Activated CD4-positive, alpha-beta T cell treated with anti-CD3 and anti-CD28 coated beads for 36 hours (primary cell): ENCODE measurements around the gene CACNA1C. TPM values are rescaled to one million over a fixed set of nuclear protein-coding genes. Genes with fewer than 3 reads are reported as not detected.

Experiments
- ATAC-seq: fragments of 200-7000 bp; cut with Tn5 transposase; one replicate; pipeline ENCODE4 v1.10.0; 2021; ENCODE audit warnings: mild to moderate bottlenecking, moderate library complexity
- CTCF ChIA-PET: fragments of 350-600 bp; sonication (Branson Sonifier 250); formaldehyde crosslinking; loops from one replicate; lab custom pipeline; 2021; ENCODE audit warnings: antibody characterized with exemption; lab: Charles Lee
- POLR2A ChIA-PET: fragments of 350-600 bp; sonication (Branson Sonifier 250); formaldehyde crosslinking; loops from one replicate; lab custom pipeline; 2021; ENCODE audit warnings: antibody characterized with exemption, inconsistent platforms; lab: Charles Lee
- DNase-seq: peaks from one replicate; pipeline ENCODE4 v3.0.0-alpha.2; 2020
- H3K27ac Mint-ChIP-seq: one replicate; pipeline ENCODE4 v1.8.0; 2021; ENCODE audit warnings: mixed read lengths
- H3K27me3 Mint-ChIP-seq: one replicate; pipeline ENCODE4 v1.8.0; 2021; ENCODE audit warnings: mixed read lengths
- H3K36me3 Mint-ChIP-seq: one replicate; pipeline ENCODE4 v1.8.0; 2021; ENCODE audit warnings: low read depth, mixed read lengths
- H3K4me1 Mint-ChIP-seq: one replicate; pipeline ENCODE4 v1.8.0; 2021; ENCODE audit warnings: mixed read lengths
- H3K4me3 Mint-ChIP-seq: one replicate; pipeline ENCODE4 v1.8.0; 2021; ENCODE audit warnings: mild to moderate bottlenecking, moderate library complexity, mixed read lengths
- H3K9me3 Mint-ChIP-seq: one replicate; pipeline ENCODE4 v1.8.0; 2021; ENCODE audit warnings: low read depth, mixed read lengths
- intact Hi-C, 2 experiments: fragments of 100-400 bp; cut with DNase I in 1 of 2; cut with micrococcal nuclease in 1 of 2; formaldehyde crosslinking; loops; one replicate each; pipeline versions ENCODE4 v1.14.2 to v1.15.1; 2022 to 2024; cut with DNase I, micrococcal nuclease
- total RNA-seq, 2 experiments: library from RNA; stranded (reverse); gene quantifications; one replicate each; pipeline ENCODE4 v1.2.3, GENCODE V29; 2021

Gene CACNA1C
- total RNA-seq, 2 experiments from 2014 or later: 0.11 TPM

- peaks cover 21% of the 10 kb centered on the region for H3K27me3 Mint-ChIP-seq
- no peak for ATAC-seq
Measured at GRCh38 chr12:2323532-2324255, 270.9 kb downstream of the CACNA1C start.

GRCh38 chr12:2324387-2324786 is 271.6 kb downstream of the CACNA1C start:
- no peaks in the 10 kb centered on the region for H3K36me3 Mint-ChIP-seq
- intact Hi-C loops: no loop called here
- H3K9me3 Mint-ChIP-seq: no peaks in the 10 kb centered on the region
- DNase-seq (no peak), ATAC-seq (no peak)
- CTCF ChIA-PET: interaction anchor here (1.0 kb wide), 1 partner anchor 71 kb away, joined by 3 read pairs; no protein-coding TSS in a partner anchor
- H3K4me3 Mint-ChIP-seq: no peak overlapping the region
- H3K4me1 Mint-ChIP-seq: no peaks in the 10 kb centered on the region
- POLR2A ChIA-PET: no interaction called here
- no peak overlapping the region for H3K27ac Mint-ChIP-seq
- peaks cover 21% of the 10 kb centered on the region for H3K27me3 Mint-ChIP-seq

More at GRCh38 chr12:2323532-2324255, 270.9 kb downstream of the CACNA1C start:
- no peak overlapping the region for H3K27ac Mint-ChIP-seq
- DNase-seq: no peak
- intact Hi-C loops: no loop called here
- ChIA-PET POLR2A (interaction anchor here (0.6 kb wide), 1 partner anchor 26 kb away, joined by 3 read pairs; no protein-coding TSS in a partner anchor), CTCF (no interaction called here)
- H3K4me3 Mint-ChIP-seq: no peak overlapping the region
- no peaks in the 10 kb centered on the region for H3K4me1 Mint-ChIP-seq
- no peaks in the 10 kb centered on the region for H3K36me3 Mint-ChIP-seq
- H3K9me3 Mint-ChIP-seq: no peaks in the 10 kb centered on the region

GRCh38 chr12:2325519-2325918 is 272.7 kb downstream of the CACNA1C start:
- ATAC-seq: no peak

GRCh38 chr12:2326470-2326869 is 273.7 kb downstream of the CACNA1C start:
- H3K27me3 Mint-ChIP-seq: peaks cover 19% of the 10 kb centered on the region
- H3K27ac Mint-ChIP-seq: no peak overlapping the region
- DNase-seq: no peak
- H3K9me3 Mint-ChIP-seq: no peaks in the 10 kb centered on the region
- no peak overlapping the region for H3K4me3 Mint-ChIP-seq
- H3K36me3 Mint-ChIP-seq: no peaks in the 10 kb centered on the region
- ChIA-PET POLR2A (no interaction called here), CTCF (interaction anchor here (0.7 to 0.9 kb wide), 3 partner anchors 36 to 817 kb away, joined by 3 read pairs; no protein-coding TSS in a partner anchor)
- intact Hi-C loops: no loop called here
- H3K4me1 Mint-ChIP-seq: no peaks in the 10 kb centered on the region
- ATAC-seq: no peak

More at GRCh38 chr12:2325519-2325918, 272.7 kb downstream of the CACNA1C start:
- ChIA-PET POLR2A (no interaction called here), CTCF (no interaction called here)
- Mint-ChIP-seq H3K27me3 (peaks cover 23% of the 10 kb centered on the region), H3K9me3 (no peaks in the 10 kb centered on the region), H3K36me3 (no peaks in the 10 kb centered on the region), H3K4me3 (no peak overlapping the region), H3K4me1 (no peaks in the 10 kb centered on the region), H3K27ac (no peak overlapping the region)
- no peak for DNase-seq
- intact Hi-C loops: no loop called here

DNA sequence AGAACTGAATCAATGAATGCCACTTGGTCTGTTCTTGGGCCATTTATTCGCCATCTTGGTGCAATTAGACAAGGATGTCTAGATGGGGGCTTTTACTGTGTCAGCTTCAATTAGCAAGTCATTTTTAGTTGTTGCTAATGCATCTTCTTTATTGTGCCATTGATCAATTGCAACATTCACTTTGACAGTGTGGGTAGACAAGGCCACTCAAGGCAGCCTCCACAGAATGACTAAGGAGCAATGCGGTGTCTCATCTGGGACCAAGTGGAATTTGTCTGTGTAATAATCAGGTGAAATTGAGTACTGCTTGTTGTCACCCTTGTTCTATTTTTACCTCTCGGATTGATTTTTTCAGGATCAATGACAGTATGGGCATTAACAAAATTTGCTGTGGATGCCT is 275.9 kb downstream of the CACNA1C start:
- intact Hi-C loops: no loop called here
- Mint-ChIP-seq H3K4me1 (no peaks in the 10 kb centered on the region), H3K27ac (no peak overlapping the region), H3K36me3 (no peaks in the 10 kb centered on the region), H3K9me3 (no peaks in the 10 kb centered on the region), H3K27me3 (peaks cover 7% of the 10 kb centered on the region), H3K4me3 (no peak overlapping the region)
- ChIA-PET POLR2A (no interaction called here), CTCF (no interaction called here)
- DNase-seq (no peak), ATAC-seq (no peak)

- Mint-ChIP-seq H3K4me3 (no peak overlapping the region), H3K27me3 (peaks cover 5% of the 10 kb centered on the region), H3K27ac (no peak overlapping the region), H3K36me3 (no peaks in the 10 kb centered on the region), H3K9me3 (no peaks in the 10 kb centered on the region), H3K4me1 (no peaks in the 10 kb centered on the region)
- ChIA-PET CTCF (no interaction called here), POLR2A (no interaction called here)
- intact Hi-C loops: no loop called here
- ATAC-seq: no peak
- DNase-seq: no peak
Measured at GRCh38 chr12:2329661-2330210, 276.9 kb downstream of the CACNA1C start.

DNA sequence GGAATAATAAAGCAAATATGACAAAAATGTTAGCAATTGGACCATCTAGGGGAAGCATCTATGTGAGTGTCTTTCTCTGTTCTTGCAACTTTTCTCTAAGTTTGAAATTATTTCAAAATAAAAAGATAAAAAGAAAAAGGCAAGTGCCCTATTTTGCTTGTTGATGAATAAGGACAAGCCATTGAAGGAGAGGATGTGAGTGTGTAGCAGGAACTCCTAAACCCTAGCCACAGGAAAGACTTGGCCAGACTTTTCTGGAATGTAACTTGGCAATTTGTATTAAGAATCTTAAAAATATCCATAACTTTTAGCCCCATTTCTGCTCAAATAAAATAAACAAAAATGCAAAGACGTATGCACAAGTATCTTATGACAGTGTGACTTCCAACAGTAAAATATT is 279.4 kb downstream of the CACNA1C start:
- Mint-ChIP-seq H3K27me3 (peaks cover 7% of the 10 kb centered on the region), H3K9me3 (no peaks in the 10 kb centered on the region), H3K27ac (no peak overlapping the region), H3K4me1 (peaks cover 5% of the 10 kb centered on the region), H3K36me3 (no peaks in the 10 kb centered on the region), H3K4me3 (no peak overlapping the region)
- POLR2A ChIA-PET: no interaction called here
- ATAC-seq: no peak
- CTCF ChIA-PET: no interaction called here
- DNase-seq: no peak
- intact Hi-C loops: no loop called here

DNA sequence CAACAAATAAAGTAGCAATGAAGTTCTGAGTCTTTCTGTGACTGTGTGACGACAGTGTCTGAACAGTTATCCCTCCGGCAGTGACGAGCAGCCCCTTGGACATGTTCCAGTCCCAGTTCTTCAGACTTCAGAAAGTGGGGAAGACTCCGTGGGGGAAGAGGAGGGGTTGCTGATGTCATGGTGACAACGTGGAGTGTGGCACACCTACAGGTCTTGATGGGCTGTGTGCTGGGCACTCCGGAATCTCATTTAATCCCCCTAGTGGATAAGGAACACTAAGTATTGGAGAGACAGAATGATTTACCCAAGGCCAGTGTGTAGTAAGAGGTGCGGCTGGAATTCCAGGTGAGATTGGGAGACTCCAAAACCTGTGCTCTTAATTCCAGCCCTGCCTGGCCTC is 280.2 kb downstream of the CACNA1C start:
- no peak overlapping the region for H3K4me3 Mint-ChIP-seq
- ATAC-seq: no peak
- no peak overlapping the region for H3K27ac Mint-ChIP-seq
- peaks cover 8% of the 10 kb centered on the region for H3K27me3 Mint-ChIP-seq
- ChIA-PET POLR2A (no interaction called here), CTCF (no interaction called here)
- no peaks in the 10 kb centered on the region for H3K36me3 Mint-ChIP-seq
- peaks cover 5% of the 10 kb centered on the region for H3K4me1 Mint-ChIP-seq
- DNase-seq: no peak
- no peaks in the 10 kb centered on the region for H3K9me3 Mint-ChIP-seq
- intact Hi-C loops: no loop called here

DNA sequence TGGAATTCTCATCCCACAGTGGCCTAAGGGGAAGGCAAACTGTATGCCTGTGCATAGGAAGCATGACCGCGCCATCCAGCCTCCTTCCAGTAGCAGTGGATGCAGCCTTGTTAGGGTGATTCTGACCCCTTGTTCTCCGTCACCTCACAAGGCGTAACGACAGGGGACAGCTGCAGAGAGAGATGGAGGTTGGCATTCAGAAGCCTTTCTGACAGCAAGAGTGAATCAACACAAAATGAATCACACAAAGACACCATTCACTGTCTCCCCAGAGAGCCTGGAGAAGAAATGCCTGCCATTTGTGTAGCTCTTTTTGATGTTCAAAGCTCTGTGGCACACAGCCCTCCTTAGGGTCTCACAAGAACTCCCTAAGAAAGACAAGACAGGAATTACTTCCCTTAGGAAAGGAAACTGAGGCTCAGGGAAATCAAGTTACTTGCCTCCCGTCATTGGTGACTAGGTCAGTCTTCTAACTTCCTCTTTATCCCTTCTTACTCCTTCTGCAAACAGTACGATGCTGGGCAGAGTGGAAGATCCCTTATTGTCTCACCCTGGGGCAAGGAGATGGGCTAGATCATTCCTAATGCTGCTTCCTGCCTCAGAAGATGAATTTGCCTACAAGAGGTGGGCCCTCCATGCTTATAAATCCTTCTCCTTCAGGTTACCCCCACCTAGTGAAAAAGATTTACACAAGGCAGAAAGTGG is 280.9 kb downstream of the CACNA1C start:
- intact Hi-C loops: no loop called here
- Mint-ChIP-seq H3K27ac (no peak overlapping the region), H3K9me3 (no peaks in the 10 kb centered on the region), H3K4me3 (no peak overlapping the region), H3K27me3 (peaks cover 9% of the 10 kb centered on the region), H3K4me1 (peaks cover 5% of the 10 kb centered on the region), H3K36me3 (no peaks in the 10 kb centered on the region)
- ATAC-seq (no peak), DNase-seq (no peak)
- POLR2A ChIA-PET: no interaction called here
- CTCF ChIA-PET: no interaction called here

DNA sequence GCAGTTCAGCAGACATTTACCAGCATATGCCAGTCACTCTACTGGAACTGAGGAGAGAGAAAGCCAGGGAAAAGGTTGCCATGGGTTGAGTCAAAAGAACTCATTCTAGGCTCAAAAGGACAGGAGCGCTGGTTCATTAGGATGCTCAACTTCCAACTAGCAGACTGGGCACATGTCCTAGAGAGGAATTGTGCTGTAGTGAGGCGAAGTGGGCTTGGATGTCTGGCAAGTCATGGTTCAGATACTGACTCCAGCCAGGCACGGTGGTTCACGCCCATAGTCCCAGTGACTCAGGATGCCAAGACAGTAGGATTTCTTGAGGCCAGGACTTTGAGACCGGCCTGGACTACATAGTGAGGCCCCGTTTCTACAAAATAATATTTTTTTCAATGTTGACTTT is 281.5 kb downstream of the CACNA1C start:
- ChIA-PET POLR2A (no interaction called here), CTCF (no interaction called here)
- peaks cover 9% of the 10 kb centered on the region for H3K27me3 Mint-ChIP-seq
- H3K9me3 Mint-ChIP-seq: no peaks in the 10 kb centered on the region
- peaks cover 5% of the 10 kb centered on the region for H3K4me1 Mint-ChIP-seq
- ATAC-seq (no peak), DNase-seq (no peak)
- no peaks in the 10 kb centered on the region for H3K36me3 Mint-ChIP-seq
- H3K27ac Mint-ChIP-seq: no peak overlapping the region
- intact Hi-C loops: no loop called here
- H3K4me3 Mint-ChIP-seq: no peak overlapping the region

- DNase-seq: no peak
- H3K4me1 Mint-ChIP-seq: peaks cover 5% of the 10 kb centered on the region
- ChIA-PET CTCF (no interaction called here), POLR2A (no interaction called here)
- no peak overlapping the region for H3K27ac Mint-ChIP-seq
- no peaks in the 10 kb centered on the region for H3K9me3 Mint-ChIP-seq
- intact Hi-C loops: no loop called here
- H3K27me3 Mint-ChIP-seq: peaks cover 7% of the 10 kb centered on the region
- no peak for ATAC-seq
- H3K4me3 Mint-ChIP-seq: no peak overlapping the region
- no peaks in the 10 kb centered on the region for H3K36me3 Mint-ChIP-seq
Measured at GRCh38 chr12:2334689-2335088, 281.9 kb downstream of the CACNA1C start.

GRCh38 chr12:2335109-2335508 is 282.3 kb downstream of the CACNA1C start:
- no peak overlapping the region for H3K4me3 Mint-ChIP-seq
- no peaks in the 10 kb centered on the region for H3K36me3 Mint-ChIP-seq
- H3K27ac Mint-ChIP-seq: no peak overlapping the region
- DNase-seq (no peak), ATAC-seq (no peak)
- no peaks in the 10 kb centered on the region for H3K9me3 Mint-ChIP-seq
- intact Hi-C loops: no loop called here
- H3K27me3 Mint-ChIP-seq: peaks cover 7% of the 10 kb centered on the region
- POLR2A ChIA-PET: no interaction called here
- peaks cover 5% of the 10 kb centered on the region for H3K4me1 Mint-ChIP-seq
- CTCF ChIA-PET: no interaction called here
